Measurements from ENCODE around the gene KCNA3.

- TF ChIP-seq TAF1 (IDR thresholded peaks at IDR 0.05; ENCODE audit: borderline replicate concordance, insufficient read depth, low read length) (no peak), POLR2AphosphoS5 (IDR thresholded peaks at IDR 0.05; ENCODE audit: low read depth, low read length) (no peak), REST (IDR thresholded peaks at IDR 0.05; ENCODE audit: insufficient read depth in 1 of 2, low read depth in 2 of 2, low read length in 2 of 2) (no peak), FOXP2 (optimal IDR thresholded peaks at IDR 0.05; ENCODE audit: borderline replicate concordance, extremely low read depth, extremely low read length, insufficient read depth) (no peak), SIN3A (IDR thresholded peaks at IDR 0.05; ENCODE audit: borderline replicate concordance, insufficient read depth, low read length) (no peak)
These were observed 29.5 kb downstream of the KCNA3 start for GRCh38 chr1:110645211-110645610.

Measured in PFSK-1 (cell line).